Measurements from ENCODE around the gene HRK. TPM values are rescaled to one million over a fixed set of nuclear protein-coding genes. Genes with fewer than 3 reads are reported as not detected.

Gene HRK
- total and polyA plus RNA-seq, 5 donors from 2014 or later = 0.25 TPM; not detected in 4

- no peak overlapping the region for H3K4me3 ChIP-seq (ENCODE audit: low read depth, low read length)
- no peaks in the 10 kb centered on the region for H3K9me3 ChIP-seq (ENCODE audit: control insufficient read depth in 2 of 2, low read length in 2 of 2)
- Mint-ChIP-seq H3K27ac (no peak overlapping the region), H3K36me3 (peaks cover 5% of the 10 kb centered on the region), H3K9me3 (peaks cover 0 to 5% (median 0%) of the 10 kb centered on the region in 7 donors), H3K27me3 (peaks cover 19% of the 10 kb centered on the region), H3K4me1 (peaks cover 0 to under 1% (median 0%) of the 10 kb centered on the region in 4 donors), H3K4me3 (no peak overlapping the region)
- no peaks in the 10 kb centered on the region for H3K27me3 ChIP-seq (ENCODE audit: control insufficient read depth, insufficient read depth, low read length)
- DNase-seq (no peak), ATAC-seq (ENCODE audit: low read depth in 2 of 2) (no peak)
- no peak overlapping the region for H3K27ac ChIP-seq (ENCODE audit: insufficient read depth, low read length, poor library complexity, severe bottlenecking)
- H3K36me3 ChIP-seq (ENCODE audit: control insufficient read depth, insufficient read depth, low read length) = no peaks in the 10 kb centered on the region
- H3K4me1 ChIP-seq (ENCODE audit: control insufficient read depth, insufficient read depth, low read length, poor library complexity, severe bottlenecking) = no peaks in the 10 kb centered on the region
Measured at GRCh38 chr12:116853507-116853906, 27.7 kb downstream of the HRK start.

GRCh38 chr12:116852303-116852702, 28.9 kb downstream of the HRK start:
- DNase-seq = no peak
- H3K9me3 ChIP-seq (ENCODE audit: control insufficient read depth in 2 of 2, low read length in 2 of 2) = no peaks in the 10 kb centered on the region
- peaks cover 5% of the 10 kb centered on the region for H3K36me3 Mint-ChIP-seq

DNA sequence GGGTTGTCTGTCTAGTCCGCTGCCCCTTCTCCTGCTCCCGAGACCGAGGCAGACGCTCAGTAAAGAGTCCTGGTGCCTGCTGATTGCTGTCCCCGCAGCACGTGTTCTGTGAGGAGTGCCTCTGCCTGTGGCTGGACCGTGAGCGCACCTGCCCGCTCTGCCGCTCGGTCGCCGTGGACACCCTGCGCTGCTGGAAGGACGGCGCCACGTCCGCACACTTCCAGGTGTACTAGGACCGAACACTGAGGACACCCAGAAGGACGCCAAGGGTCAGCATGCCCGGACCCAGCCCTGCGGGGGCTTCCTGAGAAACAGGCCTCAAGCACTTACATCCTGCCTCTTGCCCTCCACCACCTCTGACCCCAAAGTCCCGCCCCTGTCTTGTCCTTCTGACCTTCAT, 32.0 kb downstream of the HRK start:
- Mint-ChIP-seq H3K27me3 (peaks cover 3% of the 10 kb centered on the region), H3K4me1 (no peaks in the 10 kb centered on the region), H3K9me3 (peaks cover 0 to 3% (median 0%) of the 10 kb centered on the region in 7 donors), H3K36me3 (peaks cover 5% of the 10 kb centered on the region), H3K27ac (no peak overlapping the region), H3K4me3 (no peak overlapping the region)
- ATAC-seq (ENCODE audit: low read depth in 2 of 2) = no peak
- Histone ChIP-seq H3K27me3 (ENCODE audit: control insufficient read depth, insufficient read depth, low read length) (no peaks in the 10 kb centered on the region), H3K27ac (ENCODE audit: insufficient read depth, low read length, poor library complexity, severe bottlenecking) (no peak overlapping the region), H3K4me1 (ENCODE audit: control insufficient read depth, insufficient read depth, low read length, poor library complexity, severe bottlenecking) (no peaks in the 10 kb centered on the region), H3K36me3 (ENCODE audit: control insufficient read depth, insufficient read depth, low read length) (no peaks in the 10 kb centered on the region), H3K9me3 (ENCODE audit: control insufficient read depth in 2 of 2, low read length in 2 of 2) (no peaks in the 10 kb centered on the region), H3K4me3 (ENCODE audit: low read depth, low read length) (no peak overlapping the region)
- no peak for DNase-seq

More at GRCh38 chr12:116852303-116852702, 28.9 kb downstream of the HRK start:
- no peak overlapping the region for H3K4me3 Mint-ChIP-seq
- H3K4me1 Mint-ChIP-seq = no peaks in the 10 kb centered on the region
- Histone ChIP-seq H3K36me3 (ENCODE audit: control insufficient read depth, insufficient read depth, low read length) (no peaks in the 10 kb centered on the region), H3K27ac (ENCODE audit: insufficient read depth, low read length, poor library complexity, severe bottlenecking) (no peak overlapping the region), H3K4me3 (ENCODE audit: low read depth, low read length) (no peak overlapping the region), H3K27me3 (ENCODE audit: control insufficient read depth, insufficient read depth, low read length) (no peaks in the 10 kb centered on the region), H3K4me1 (ENCODE audit: control insufficient read depth, insufficient read depth, low read length, poor library complexity, severe bottlenecking) (no peaks in the 10 kb centered on the region)
- H3K27me3 Mint-ChIP-seq = peaks cover 7% of the 10 kb centered on the region
- no peak overlapping the region for H3K27ac Mint-ChIP-seq
- ATAC-seq (ENCODE audit: low read depth in 2 of 2) = no peak
- peaks cover 0 to 5% (median 0%) of the 10 kb centered on the region in 7 donors for H3K9me3 Mint-ChIP-seq

GRCh38 chr12:116843085-116843484, 38.2 kb downstream of the HRK start:
- Histone ChIP-seq H3K27ac (ENCODE audit: insufficient read depth, low read length, poor library complexity, severe bottlenecking) (no peak overlapping the region), H3K4me1 (ENCODE audit: control insufficient read depth, insufficient read depth, low read length, poor library complexity, severe bottlenecking) (no peaks in the 10 kb centered on the region), H3K36me3 (ENCODE audit: control insufficient read depth, insufficient read depth, low read length) (no peaks in the 10 kb centered on the region), H3K9me3 (ENCODE audit: control insufficient read depth in 2 of 2, low read length in 2 of 2) (no peaks in the 10 kb centered on the region), H3K4me3 (ENCODE audit: low read depth, low read length) (no peak overlapping the region), H3K27me3 (ENCODE audit: control insufficient read depth, insufficient read depth, low read length) (no peaks in the 10 kb centered on the region)
- Mint-ChIP-seq H3K4me3 (no peak overlapping the region), H3K9me3 (peaks cover 0 to 3% (median 1%) of the 10 kb centered on the region in 7 donors), H3K27ac (no peak overlapping the region), H3K27me3 (no peaks in the 10 kb centered on the region), H3K4me1 (no peaks in the 10 kb centered on the region), H3K36me3 (no peaks in the 10 kb centered on the region)
- no peak for ATAC-seq (ENCODE audit: low read depth in 2 of 2)
- no peak for DNase-seq

GRCh38 chr12:116839287-116839830, 41.9 kb downstream of the HRK start:
- Mint-ChIP-seq H3K27ac (no peak overlapping the region), H3K4me3 (no peak overlapping the region), H3K36me3 (peaks cover 7% of the 10 kb centered on the region), H3K27me3 (no peaks in the 10 kb centered on the region), H3K4me1 (peaks cover 0 to 3% (median 0%) of the 10 kb centered on the region in 4 donors), H3K9me3 (peaks cover 0 to 2% (median 0%) of the 10 kb centered on the region in 7 donors)
- H3K4me3 ChIP-seq (ENCODE audit: low read depth, low read length) = no peak overlapping the region
- no peak for DNase-seq
- no peaks in the 10 kb centered on the region for H3K4me1 ChIP-seq (ENCODE audit: control insufficient read depth, insufficient read depth, low read length, poor library complexity, severe bottlenecking)
- no peaks in the 10 kb centered on the region for H3K9me3 ChIP-seq (ENCODE audit: control insufficient read depth in 2 of 2, low read length in 2 of 2)
- H3K27ac ChIP-seq (ENCODE audit: insufficient read depth, low read length, poor library complexity, severe bottlenecking) = no peak overlapping the region
- ATAC-seq (ENCODE audit: low read depth in 2 of 2) = no peak
- no peaks in the 10 kb centered on the region for H3K27me3 ChIP-seq (ENCODE audit: control insufficient read depth, insufficient read depth, low read length)
- no peaks in the 10 kb centered on the region for H3K36me3 ChIP-seq (ENCODE audit: control insufficient read depth, insufficient read depth, low read length)

DNA sequence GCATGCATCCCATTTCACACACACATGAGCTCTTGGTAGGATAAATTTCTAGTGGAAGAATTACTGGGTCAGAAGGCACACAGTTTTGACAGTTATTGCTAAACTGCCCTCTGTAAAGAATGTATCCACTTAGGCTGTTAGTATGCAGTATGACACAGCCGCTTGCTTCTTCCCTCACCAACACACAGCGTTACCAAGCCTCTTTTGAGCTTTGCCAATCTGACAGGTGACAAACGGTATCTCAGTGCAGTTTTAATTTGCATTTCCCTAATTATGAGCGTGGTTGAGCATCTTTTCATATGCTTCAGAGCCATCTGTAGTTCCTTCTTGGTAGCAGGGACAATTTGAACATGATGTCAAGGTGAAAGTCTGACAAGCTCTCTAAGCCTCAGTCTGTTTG, 42.9 kb downstream of the HRK start:
- Mint-ChIP-seq H3K36me3 (peaks cover 9% of the 10 kb centered on the region), H3K27me3 (no peaks in the 10 kb centered on the region), H3K4me3 (no peak overlapping the region), H3K27ac (no peak overlapping the region), H3K4me1 (peaks cover 0 to 4% (median 0%) of the 10 kb centered on the region in 4 donors), H3K9me3 (peaks cover 0 to 2% (median 0%) of the 10 kb centered on the region in 7 donors)
- no peaks in the 10 kb centered on the region for H3K4me1 ChIP-seq (ENCODE audit: control insufficient read depth, insufficient read depth, low read length, poor library complexity, severe bottlenecking)
- H3K36me3 ChIP-seq (ENCODE audit: control insufficient read depth, insufficient read depth, low read length) = no peaks in the 10 kb centered on the region
- H3K27me3 ChIP-seq (ENCODE audit: control insufficient read depth, insufficient read depth, low read length) = no peaks in the 10 kb centered on the region
- ATAC-seq (ENCODE audit: low read depth in 2 of 2) (no peak), DNase-seq (no peak)
- no peak overlapping the region for H3K27ac ChIP-seq (ENCODE audit: insufficient read depth, low read length, poor library complexity, severe bottlenecking)
- no peaks in the 10 kb centered on the region for H3K9me3 ChIP-seq (ENCODE audit: control insufficient read depth in 2 of 2, low read length in 2 of 2)
- H3K4me3 ChIP-seq (ENCODE audit: low read depth, low read length) = no peak overlapping the region

GRCh38 chr12:116837097-116837496, 44.1 kb downstream of the HRK start:
- Mint-ChIP-seq H3K27ac (no peak overlapping the region), H3K4me3 (no peak overlapping the region), H3K4me1 (peaks cover 0 to 4% (median 2%) of the 10 kb centered on the region in 4 donors), H3K9me3 (peaks cover 0 to 4% (median 0%) of the 10 kb centered on the region in 7 donors), H3K36me3 (peaks cover 9% of the 10 kb centered on the region), H3K27me3 (no peaks in the 10 kb centered on the region)
- Histone ChIP-seq H3K4me3 (ENCODE audit: low read depth, low read length) (no peak overlapping the region), H3K36me3 (ENCODE audit: control insufficient read depth, insufficient read depth, low read length) (no peaks in the 10 kb centered on the region), H3K27me3 (ENCODE audit: control insufficient read depth, insufficient read depth, low read length) (no peaks in the 10 kb centered on the region), H3K4me1 (ENCODE audit: control insufficient read depth, insufficient read depth, low read length, poor library complexity, severe bottlenecking) (no peaks in the 10 kb centered on the region), H3K27ac (ENCODE audit: insufficient read depth, low read length, poor library complexity, severe bottlenecking) (no peak overlapping the region), H3K9me3 (ENCODE audit: control insufficient read depth in 2 of 2, low read length in 2 of 2) (no peaks in the 10 kb centered on the region)
- DNase-seq = no peak
- no peak for ATAC-seq (ENCODE audit: low read depth in 2 of 2)

- H3K4me1 ChIP-seq (ENCODE audit: control insufficient read depth, insufficient read depth, low read length, poor library complexity, severe bottlenecking) = no peaks in the 10 kb centered on the region
- Mint-ChIP-seq H3K4me3 (no peak overlapping the region), H3K27me3 (no peaks in the 10 kb centered on the region), H3K36me3 (peaks cover 9% of the 10 kb centered on the region), H3K9me3 (peaks cover 0 to 5% (median 0%) of the 10 kb centered on the region in 7 donors), H3K27ac (no peak overlapping the region), H3K4me1 (peaks cover 0 to 6% (median 2%) of the 10 kb centered on the region in 4 donors)
- no peaks in the 10 kb centered on the region for H3K9me3 ChIP-seq (ENCODE audit: control insufficient read depth in 2 of 2, low read length in 2 of 2)
- no peak overlapping the region for H3K27ac ChIP-seq (ENCODE audit: insufficient read depth, low read length, poor library complexity, severe bottlenecking)
- no peaks in the 10 kb centered on the region for H3K27me3 ChIP-seq (ENCODE audit: control insufficient read depth, insufficient read depth, low read length)
- no peaks in the 10 kb centered on the region for H3K36me3 ChIP-seq (ENCODE audit: control insufficient read depth, insufficient read depth, low read length)
- no peak overlapping the region for H3K4me3 ChIP-seq (ENCODE audit: low read depth, low read length)
- DNase-seq (no peak), ATAC-seq (ENCODE audit: low read depth in 2 of 2) (no peak)
Measured at GRCh38 chr12:116835484-116835883, 45.8 kb downstream of the HRK start.

All from CD4-positive, CD25-positive, alpha-beta regulatory T cell (primary cell).